ENCODE results near the gene KCTD14.
"Not testable (repeated sequence)": the region's sequence is repeated elsewhere in the genome, so short reads cannot be mapped to it uniquely, and the experiment has no call there.

Gene KCTD14

GRCh38 chr11:78022397-78023396 is at the start of gene KCTD14:
Gene KCTD14 (minus strand): TSS chr11:78023276. CDS start chr11:78023249, 27 bp downstream.
- DNase-seq: no peak

GRCh38 chr11:78072455-78072854 is 49.4 kb upstream of the KCTD14 start:
- no peak for DNase-seq

GRCh38 chr11:78071717-78072116 is 48.6 kb upstream of the KCTD14 start:
- DNase-seq: no peak

- DNase-seq: no peak
Observed at GRCh38 chr11:78070621-78071020, 47.5 kb upstream of the KCTD14 start.

- peak; percentile 49 for DNase-seq
Observed at GRCh38 chr11:78069465-78069864, 46.4 kb upstream of the KCTD14 start.

- DNase-seq: no peak
Observed at GRCh38 chr11:78067704-78068103, 44.6 kb upstream of the KCTD14 start.

GRCh38 chr11:78066471-78066870 is 43.4 kb upstream of the KCTD14 start:
- DNase-seq: no peak

GRCh38 chr11:78065203-78065602 is 42.1 kb upstream of the KCTD14 start:
- DNase-seq: no peak

GRCh38 chr11:78063440-78064181 is 40.5 kb upstream of the KCTD14 start, which contains the start of gene THRSP:
Gene THRSP (plus strand): TSS chr11:78063861. CDS start chr11:78063882, 21 bp downstream.
- no peak for DNase-seq

GRCh38 chr11:78062671-78063070 is 39.6 kb upstream of the KCTD14 start:
- DNase-seq: no peak

GRCh38 chr11:78061921-78062311 is 38.8 kb upstream of the KCTD14 start:
- DNase-seq: no peak

GRCh38 chr11:78061088-78061920 is 38.2 kb upstream of the KCTD14 start:
- DNase-seq: no peak

- DNase-seq: no peak
Observed at GRCh38 chr11:78060533-78060932, 37.5 kb upstream of the KCTD14 start.

- DNase-seq: not testable (repeated sequence)
Observed at GRCh38 chr11:78059749-78060328, 36.8 kb upstream of the KCTD14 start.

- DNase-seq: no peak
Observed at GRCh38 chr11:78057462-78058055, 34.5 kb upstream of the KCTD14 start.

- peak; percentile 32 for DNase-seq
Observed at GRCh38 chr11:78056093-78056492, 33.0 kb upstream of the KCTD14 start.

GRCh38 chr11:78054971-78055370 is 31.9 kb upstream of the KCTD14 start:
- DNase-seq: no peak

- DNase-seq: no peak
Observed at GRCh38 chr11:78050964-78051831, 28.1 kb upstream of the KCTD14 start.

GRCh38 chr11:78049348-78049747 is 26.3 kb upstream of the KCTD14 start:
- DNase-seq: no peak

- DNase-seq: no peak
Observed at GRCh38 chr11:78048561-78048960, 25.5 kb upstream of the KCTD14 start.

GRCh38 chr11:78046486-78046854 is 23.4 kb upstream of the KCTD14 start:
- DNase-seq: no peak

Measured in hematopoietic multipotent progenitor cell treated with erythropoietin and hydrocortisone succinate and interleukin-3 and kit ligand, for 6 days (in vitro differentiated cells).